Ramos (cell line): ENCODE data around the gene DCUN1D2.
"Not testable (repeated sequence)": the region's sequence is repeated elsewhere in the genome, so short reads cannot be mapped to it uniquely, and the experiment has no call there.

Experiments used
- in situ Hi-C: fragments of 300-500 bp; cut with MboI; formaldehyde crosslinking; loops from one replicate; pipeline ENCODE4 v1.14.3; 2022; ENCODE audit warnings: low sequenced_read_pairs; ENCODE audit not compliant: unreplicated experiment

The DCUN1D2 gene

GRCh38 chr13:113490496-113491417, at the start of gene DCUN1D2:
Gene DCUN1D2, minus strand, starts transcription at chr13:113490711. Its CDS starts 42 bp downstream, at chr13:113490669.
- in situ Hi-C loops: no loop called here

DNA sequence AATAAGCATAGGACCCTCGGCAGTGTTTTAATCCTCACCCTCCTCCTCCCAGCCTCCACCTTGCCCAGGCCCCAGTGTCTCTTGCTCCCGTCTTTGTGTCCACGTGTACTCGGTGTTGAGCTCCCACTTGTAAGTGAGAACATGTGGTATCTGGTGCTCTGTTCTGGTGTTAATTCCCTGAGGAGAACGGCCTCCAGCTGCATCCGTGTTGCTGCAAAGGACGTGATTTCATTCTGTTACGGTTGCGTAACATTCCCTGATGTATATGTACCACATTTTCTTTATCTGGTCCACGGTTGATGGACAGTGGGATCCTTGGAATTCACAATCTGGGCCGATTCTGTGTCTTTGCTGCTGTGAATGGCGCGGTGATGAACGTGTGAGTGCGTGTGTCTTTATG, 49.3 kb upstream of the DCUN1D2 start:
- in situ Hi-C loops: no loop called here

GRCh38 chr13:113539176-113539575, 48.7 kb upstream of the DCUN1D2 start:
- in situ Hi-C loops: no loop called here

GRCh38 chr13:113538689-113539058, 48.2 kb upstream of the DCUN1D2 start:
- in situ Hi-C loops: no loop called here

- in situ Hi-C loops: no loop called here
These were observed 47.6 kb upstream of the DCUN1D2 start for GRCh38 chr13:113537909-113538688.

DNA sequence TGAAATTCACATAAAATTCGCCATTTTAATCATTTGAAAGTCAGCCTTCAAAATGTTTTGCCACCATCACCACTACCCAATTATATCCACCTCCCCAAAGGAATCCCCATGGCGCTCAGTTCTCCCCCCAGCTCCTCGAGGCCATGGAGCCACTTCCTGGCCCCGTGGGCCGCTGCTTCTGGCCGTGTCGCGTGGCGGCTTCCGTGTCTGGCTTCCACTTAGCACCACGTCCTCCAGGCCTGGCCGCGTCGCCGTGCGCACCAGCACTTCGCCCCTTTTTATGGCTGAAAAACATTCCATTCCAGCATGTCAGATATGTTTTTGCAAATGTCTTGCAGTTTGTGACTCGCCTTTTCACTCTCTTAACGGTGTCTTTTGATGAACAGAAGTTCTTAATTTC, 46.7 kb upstream of the DCUN1D2 start:
- in situ Hi-C loops: no loop called here

GRCh38 chr13:113536461-113537110, 46.1 kb upstream of the DCUN1D2 start:
- in situ Hi-C loops: no loop called here

DNA sequence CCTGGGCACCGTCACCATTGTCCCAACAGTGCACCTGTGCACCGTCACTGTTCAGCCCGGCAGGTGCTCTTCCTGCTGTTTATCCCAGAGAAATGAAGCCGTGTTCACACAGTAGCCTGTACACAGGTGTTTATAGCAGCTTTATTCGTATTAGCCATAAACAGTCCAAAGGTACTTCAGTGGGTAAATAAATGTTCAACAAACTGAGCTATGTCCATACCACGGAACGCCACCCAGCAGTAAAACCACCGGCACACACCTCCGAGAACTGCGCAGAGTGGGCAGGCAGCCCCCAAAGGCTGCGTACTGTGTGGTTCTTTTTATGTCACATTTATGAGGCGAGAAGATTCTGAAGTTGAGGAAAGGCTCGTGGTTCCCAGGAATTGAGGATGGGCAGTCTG, 44.9 kb upstream of the DCUN1D2 start:
- in situ Hi-C loops: no loop called here

DNA sequence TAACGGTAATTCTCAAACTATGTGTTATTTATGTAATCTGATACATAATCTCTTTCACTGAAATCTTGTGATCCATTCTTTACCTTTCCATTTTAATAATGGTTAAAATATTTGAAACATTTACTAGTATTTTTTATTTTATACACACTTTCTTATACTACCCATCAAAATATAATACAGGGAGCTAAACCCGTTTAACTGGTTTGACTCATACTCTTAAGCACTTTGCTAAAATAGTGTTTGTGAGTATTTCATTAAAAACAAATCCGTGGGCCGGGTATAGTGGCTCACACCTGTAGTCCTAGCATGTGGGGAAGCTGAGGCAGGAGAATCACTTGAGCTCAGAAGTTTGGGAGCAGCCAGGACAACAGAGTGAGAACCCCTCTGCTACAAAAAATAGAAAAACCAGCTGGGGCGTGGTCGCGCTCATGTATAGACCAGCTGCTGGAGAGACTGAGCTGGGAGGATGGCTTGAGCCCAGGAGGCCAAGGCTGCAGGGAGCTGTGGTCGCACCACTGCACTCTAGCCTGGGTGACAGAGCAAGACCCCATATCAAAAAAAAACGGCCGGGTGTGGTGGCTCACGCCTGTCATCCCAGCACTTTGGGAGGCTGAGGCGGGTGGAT, 43.8 kb upstream of the DCUN1D2 start:
- in situ Hi-C loops: no loop called here

GRCh38 chr13:113533161-113533840, 42.8 kb upstream of the DCUN1D2 start:
- in situ Hi-C loops: no loop called here

DNA sequence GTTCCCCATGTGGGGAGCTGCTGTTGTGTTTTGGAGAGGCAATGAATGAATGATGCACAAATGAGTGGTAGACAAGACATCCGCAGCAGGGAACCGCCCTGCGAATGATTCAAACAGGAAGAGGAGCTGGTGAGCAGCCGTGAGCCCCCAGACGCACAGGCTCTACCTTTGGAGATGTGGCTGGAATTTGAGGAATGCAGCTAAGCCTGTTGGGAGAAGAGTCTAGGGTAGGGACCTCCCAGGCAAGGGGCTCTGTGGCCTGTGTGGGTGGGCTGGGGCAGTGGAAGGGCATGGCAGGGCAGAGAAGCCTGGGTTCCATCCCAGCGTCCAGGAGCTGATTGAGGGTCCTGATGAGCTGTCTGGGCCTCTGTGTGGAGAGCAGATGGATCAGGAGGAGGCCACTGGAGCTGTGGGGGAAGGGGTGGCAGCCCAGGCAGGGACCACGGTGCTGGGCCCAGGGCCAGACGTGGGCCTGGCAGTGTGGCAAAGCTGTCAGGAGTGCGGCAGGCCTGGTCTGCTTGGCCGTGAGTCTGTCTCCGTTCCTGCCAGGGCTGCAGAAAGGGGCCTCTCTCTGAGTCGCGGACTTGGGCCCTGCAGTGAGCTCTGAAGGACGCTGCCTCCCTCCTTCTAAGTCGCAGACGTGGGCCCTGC, 41.8 kb upstream of the DCUN1D2 start:
- in situ Hi-C loops: no loop called here

GRCh38 chr13:113531041-113531873, 40.7 kb upstream of the DCUN1D2 start:
- in situ Hi-C loops: no loop called here

- in situ Hi-C loops: no loop called here
These were observed 38.3 kb upstream of the DCUN1D2 start for GRCh38 chr13:113528813-113529180.

GRCh38 chr13:113528101-113528812, 37.7 kb upstream of the DCUN1D2 start:
- in situ Hi-C loops: no loop called here

DNA sequence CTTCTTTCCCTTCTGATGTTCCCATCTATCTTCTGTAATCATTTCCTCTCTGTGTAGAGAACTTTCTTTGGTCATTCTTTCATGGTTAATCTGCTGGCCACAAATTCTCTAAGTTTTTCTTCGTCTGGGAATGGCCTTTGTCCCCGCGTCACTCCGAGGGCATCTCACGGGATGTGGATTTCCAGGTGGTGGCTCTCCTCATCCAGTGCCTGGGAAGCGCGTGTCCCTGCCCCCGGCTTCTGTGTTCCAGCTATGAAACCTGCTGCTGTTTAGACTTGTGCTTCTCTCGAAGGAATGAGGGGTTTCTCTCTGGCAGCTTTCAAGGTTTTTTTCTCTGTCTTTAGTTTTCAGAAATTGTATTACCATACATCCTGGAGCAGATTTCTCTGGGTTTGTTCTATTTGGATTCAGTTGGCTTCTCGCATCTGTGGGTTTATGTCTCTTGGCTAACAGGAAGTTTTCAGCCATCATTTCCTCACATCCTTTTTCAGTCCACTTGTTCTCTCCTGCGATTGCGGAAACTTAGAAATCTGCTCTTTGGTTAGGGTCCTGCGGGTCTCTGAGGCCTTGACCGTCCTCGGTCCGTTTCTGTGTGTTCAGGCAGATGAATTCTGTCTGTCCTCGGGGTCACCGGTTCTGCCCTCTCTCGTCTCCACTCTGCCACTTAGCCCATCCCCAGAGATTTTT, 36.9 kb upstream of the DCUN1D2 start:
- in situ Hi-C loops: no loop called here

- in situ Hi-C loops: no loop called here
These were observed 36.1 kb upstream of the DCUN1D2 start for GRCh38 chr13:113526466-113527220.

DNA sequence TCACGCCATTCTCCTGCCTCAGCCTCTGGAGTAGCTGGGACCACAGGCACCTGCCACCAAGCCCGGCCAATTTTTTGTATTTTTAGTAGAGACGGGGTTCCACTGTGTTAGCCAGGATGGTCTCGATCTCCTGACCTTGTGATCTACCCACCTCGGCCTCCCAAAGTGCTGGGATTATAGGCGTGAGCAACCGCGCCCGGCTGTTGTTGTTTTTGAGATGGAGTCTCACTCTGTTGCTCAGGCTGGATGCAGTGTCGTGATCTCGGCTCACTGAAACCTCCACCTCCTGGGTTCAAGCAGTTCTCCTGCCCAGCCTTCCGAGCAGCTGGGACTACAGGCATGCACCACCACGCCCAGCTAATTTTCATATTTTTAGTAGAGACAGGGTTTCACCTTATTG, 31.9 kb upstream of the DCUN1D2 start:
- in situ Hi-C loops: not testable (repeated sequence)
